Endothelial cell of umbilical vein (primary cell): Measurements from ENCODE around the gene CROCC2. TPM values are rescaled to one million over a fixed set of nuclear protein-coding genes. Genes with fewer than 3 reads are reported as not detected.

Source experiments
- BruUV-seq: library from RNA; stranded (reverse); fragments of 400-500 nt; replicated peaks from 2 replicates; lab custom pipeline; 2021; lab: Mats Ljungman, UMichigan
- CTCF ChIA-PET: fragments of 300-600, 350-600 bp; sonication (Branson Sonifier 250); formaldehyde crosslinking; loops from one replicate; lab custom pipeline; 2021; ENCODE audit warnings: antibody characterized with exemption, inconsistent platforms; lab: Charles Lee
- POLR2A ChIA-PET: fragments of 300-600, 350-600 bp; sonication (Branson Sonifier 250); formaldehyde crosslinking; loops from one replicate; lab custom pipeline; 2021; ENCODE audit warnings: antibody characterized with exemption, inconsistent platforms; lab: Charles Lee
- DNase-seq: peaks from one replicate; pipeline ENCODE4 v3.0.0-alpha.2; 2011; ENCODE audit warnings: low read depth, low spot score
- FAIRE-seq: peaks from 2 replicates; lab custom pipeline; 2011; peaks lifted over from hg19 to GRCh38; lab: Jason Lieb, UNC
- H2AFZ ChIP-seq: 2 replicates; pipeline ENCODE4 v1.6.0; 2012; ENCODE audit warnings: low read depth, low read length, control low read depth, inconsistent platforms
- H3K27ac ChIP-seq: 2 replicates; pipeline ENCODE4 v1.5.1; 2011; ENCODE audit warnings: low read depth, mild to moderate bottlenecking, control low read depth, low read length, moderate library complexity; ENCODE audit not compliant: insufficient read depth
- H3K27me3 ChIP-seq, 2 experiments: 2 replicates each; pipeline versions ENCODE4 v1.6.0 to v1.6.1; 2011; ENCODE audit warnings: low read length in 2 of 2, mixed read lengths in 1 of 2; ENCODE audit not compliant: control insufficient read depth in 2 of 2, insufficient read depth in 2 of 2
- H3K36me3 ChIP-seq, 2 experiments: 2 replicates in 1 of 2; 3 replicates in 1 of 2; pipeline ENCODE4 v1.5.1; 2011; ENCODE audit warnings: low read length in 2 of 2, mild to moderate bottlenecking in 1 of 2, moderate library complexity in 1 of 2; ENCODE audit not compliant: control insufficient read depth in 2 of 2, insufficient read depth in 2 of 2; ENCODE audit errors: extremely low read depth in 1 of 2
- H3K4me1 ChIP-seq: 3 replicates; pipeline ENCODE4 v1.5.1; 2011; ENCODE audit warnings: mild to moderate bottlenecking, low read length; ENCODE audit not compliant: control insufficient read depth, insufficient read depth; ENCODE audit errors: extremely low read depth
- H3K4me2 ChIP-seq: 2 replicates; pipeline ENCODE4 v1.6.1; 2011; ENCODE audit warnings: low read length, control low read depth, mixed read lengths; ENCODE audit not compliant: insufficient read depth
- H3K4me3 ChIP-seq, 3 experiments: fragments of 200-600 bp in 1 of 3; sonication (generic), shearing (Covaris generic) in 1 of 3; replicated peaks in 1 of 3; 2 replicates each; pipeline ENCODE4 v1.5.1; 2011 to 2016; ENCODE audit warnings: control low read depth in 3 of 3, low read length in 3 of 3, mild to moderate bottlenecking in 2 of 3, inconsistent platforms in 1 of 3, low read depth in 1 of 3, moderate library complexity in 1 of 3; ENCODE audit not compliant: insufficient read depth in 1 of 3
- H3K79me2 ChIP-seq: 2 replicates; pipeline ENCODE4 v1.6.0; 2012; ENCODE audit warnings: low read length, inconsistent platforms; ENCODE audit not compliant: control insufficient read depth, insufficient read depth
- H3K9ac ChIP-seq: replicated peaks from 2 replicates; pipeline ENCODE3; 2011; ENCODE audit warnings: low read length, control low read depth; ENCODE audit not compliant: insufficient read depth; ENCODE audit errors: extremely low read depth
- H3K9me1 ChIP-seq: replicated peaks from 3 replicates; pipeline ENCODE4 v1.6.0; 2011; ENCODE audit warnings: mild to moderate bottlenecking, low read length; ENCODE audit not compliant: control insufficient read depth, insufficient read depth; ENCODE audit errors: extremely low read depth
- H3K9me3 ChIP-seq: replicated peaks from 2 replicates; pipeline ENCODE4 v1.5.1; 2012; ENCODE audit warnings: low read length, inconsistent platforms; ENCODE audit not compliant: control insufficient read depth, insufficient read depth
- H4K20me1 ChIP-seq: replicated peaks from 2 replicates; pipeline ENCODE3; 2011; ENCODE audit warnings: mild to moderate bottlenecking, low read length; ENCODE audit not compliant: control insufficient read depth, insufficient read depth; ENCODE audit errors: extremely low read depth
- EZH2 ChIP-seq: IDR thresholded peaks from 2 replicates; pipeline ENCODE4 v1.6.1; 2012; ENCODE audit warnings: borderline replicate concordance, low read depth, mild to moderate bottlenecking, moderate library complexity, low read length, inconsistent platforms; ENCODE audit not compliant: severe bottlenecking
- FOS ChIP-seq: IDR thresholded peaks from 2 replicates; pipeline ENCODE4 v1.6.1; 2011; ENCODE audit warnings: mild to moderate bottlenecking, low read length, moderate library complexity, borderline replicate concordance; ENCODE audit not compliant: insufficient read depth
- GATA2 ChIP-seq: IDR thresholded peaks from 2 replicates; pipeline ENCODE4 v1.7.0; 2011; ENCODE audit warnings: low read depth, mild to moderate bottlenecking, moderate library complexity, mixed read lengths, low read length; ENCODE audit not compliant: insufficient read length, insufficient read depth
- JUN ChIP-seq: IDR thresholded peaks from 2 replicates; pipeline ENCODE4 v1.6.1; 2011; ENCODE audit warnings: borderline replicate concordance, low read depth; ENCODE audit not compliant: insufficient read length, insufficient read depth
- MAX ChIP-seq: IDR thresholded peaks from 2 replicates; pipeline ENCODE4 v1.6.1; 2011; ENCODE audit not compliant: insufficient read depth, insufficient read length
- MYC ChIP-seq: IDR thresholded peaks from one replicate; pipeline ENCODE4 v1.6.1; 2011; ENCODE audit warnings: mild to moderate bottlenecking, low read depth, low read length
- POLR2A ChIP-seq: IDR thresholded peaks from 2 replicates; pipeline ENCODE4 v1.6.1; 2012; ENCODE audit warnings: low read depth, mild to moderate bottlenecking, control low read depth, low read length
- POLR2AphosphoS5 ChIP-seq: IDR thresholded peaks from 2 replicates; pipeline ENCODE4 v1.6.1; 2012; ENCODE audit warnings: low read depth, mild to moderate bottlenecking, control low read depth, low read length, moderate library complexity; ENCODE audit not compliant: insufficient read depth
- dilution Hi-C: fragments of 300-500 bp; cut with MboI; formaldehyde crosslinking; loops from one replicate; pipeline ENCODE4 v1.15.0; 2019; ENCODE audit warnings: low sequenced_read_pairs; ENCODE audit not compliant: extremely low pct_ligation_motif_present
- intact Hi-C: fragments of 100-400 bp; cut with micrococcal nuclease; formaldehyde crosslinking; loops from one replicate; pipeline ENCODE4 v1.10.0; 2022
- polyA plus RNA-seq, 4 experiments: library from polyadenylated mRNA; depleted of rRNA in 3 of 4; stranded (reverse) in 3 of 4; unstranded in 1 of 4; fragments of >200 nt; gene quantifications; 2 replicates each; pipeline versions ENCODE4 v1.2.1 to v1.2.3, GENCODE V29; 2011 to 2012; ENCODE audit warnings: missing spikeins in 1 of 4
- total RNA-seq: library from RNA; stranded (reverse); gene quantifications from 2 replicates; pipeline ENCODE4 v1.2.3, GENCODE V29; 2021

The CROCC2 gene
- total and polyA plus RNA-seq, 2 donors (not counting 3 experiments of a cell fraction or from before 2014, with no cell fraction given) = not detected

GRCh38 chr2:240981280-240981679, 75.1 kb downstream of the CROCC2 start:
- ChIA-PET POLR2A (no interaction called here), CTCF (interaction anchor here (0.8 to 2.5 kb wide), 5 partner anchors 10 to 97 kb away, joined by 3 to 15 read pairs (median 3); no protein-coding TSS in a partner anchor)
- intact Hi-C loops = no loop called here
- Histone ChIP-seq H4K20me1 (no peaks in the 10 kb centered on the region), H3K27me3 (peaks cover 7 to 8% of the 10 kb centered on the region in 2 experiments), H3K9ac (no peak overlapping the region), H3K79me2 (no peaks in the 10 kb centered on the region), H3K27ac (no peak overlapping the region), H2AFZ (no peak overlapping the region), H3K4me2 (no peak overlapping the region), H3K36me3 (no peaks in the 10 kb centered on the region), H3K9me1 (no peaks in the 10 kb centered on the region), H3K4me3 (no peak overlapping the region), H3K9me3 (no peaks in the 10 kb centered on the region), H3K4me1 (no peaks in the 10 kb centered on the region)
- BruUV-seq = no TSS peak
- dilution Hi-C loops = no loop called here
- no peak for TF ChIP-seq POLR2A
- TF ChIP-seq FOS = no peak
- no peak for TF ChIP-seq GATA2
- no peak for TF ChIP-seq JUN
- TF ChIP-seq MAX = no peak
- no peak for TF ChIP-seq EZH2
- no peak for TF ChIP-seq POLR2AphosphoS5
- no peak for TF ChIP-seq MYC
- DNase-seq (no peak), FAIRE-seq (no peak)
